OCI-LY7 (cell line): ENCODE measurements around the gene SELENOH. TPM values are rescaled to one million over a fixed set of nuclear protein-coding genes. Genes with fewer than 3 reads are reported as not detected.

Experiments
- BruUV-seq: library from RNA; stranded (reverse); fragments of 400-500 nt; replicated peaks from 2 replicates; lab custom pipeline; 2021; lab: Mats Ljungman, UMichigan
- CTCF ChIA-PET: fragments of 300-600 bp; sonication (Branson Sonifier 250); formaldehyde crosslinking; loops from one replicate; lab custom pipeline; 2022; ENCODE audit warnings: antibody characterized with exemption; ENCODE audit not compliant: unreplicated experiment; lab: Charles Lee
- POLR2A ChIA-PET: fragments of 300-600 bp; sonication (Branson Sonifier 250); formaldehyde crosslinking; loops from one replicate; lab custom pipeline; 2022; ENCODE audit warnings: antibody characterized with exemption; lab: Charles Lee
- DNase-seq: peaks from one replicate; pipeline ENCODE4 v3.0.0-alpha.2; 2015; ENCODE audit warnings: low spot score
- H2AFZ ChIP-seq: fragments of 200-600 bp; sonication (generic), shearing (Covaris generic); 2 replicates; pipeline ENCODE4 v1.6.1; 2014; ENCODE audit warnings: mild to moderate bottlenecking, antibody characterized with exemption, low read length, moderate library complexity
- H3K27ac ChIP-seq: fragments of 200-600 bp; sonication (generic); 2 replicates; pipeline ENCODE4 v1.5.1; 2014; ENCODE audit warnings: mixed run types, low read depth, mild to moderate bottlenecking, moderate library complexity, low read length, inconsistent platforms; ENCODE audit not compliant: poor library complexity, severe bottlenecking
- H3K36me3 ChIP-seq: fragments of 200-600 bp; sonication (generic); 2 replicates; pipeline ENCODE4 v1.6.1; 2014; ENCODE audit warnings: mild to moderate bottlenecking, antibody characterized with exemption, low read length, moderate library complexity, mixed read lengths; ENCODE audit not compliant: insufficient read depth
- H3K4me1 ChIP-seq: fragments of 200-600 bp; sonication (generic); 2 replicates; pipeline ENCODE4 v1.5.1; 2014; ENCODE audit warnings: mild to moderate bottlenecking, low read length; ENCODE audit not compliant: insufficient read depth, poor library complexity, severe bottlenecking
- H3K4me2 ChIP-seq: fragments of 200-600 bp; sonication (generic); 2 replicates; pipeline ENCODE4 v1.6.1; 2014; ENCODE audit warnings: mild to moderate bottlenecking, low read length
- H3K4me3 ChIP-seq: fragments of 200-600 bp; sonication (generic); 2 replicates; pipeline ENCODE4 v1.5.1; 2014; ENCODE audit warnings: mild to moderate bottlenecking, low read depth, low read length; ENCODE audit not compliant: poor library complexity, severe bottlenecking
- H3K79me2 ChIP-seq: fragments of 200-600 bp; sonication (generic); 2 replicates; pipeline ENCODE4 v1.6.1; 2016; ENCODE audit warnings: low read depth, mild to moderate bottlenecking, low read length, moderate library complexity, mixed read lengths; ENCODE audit not compliant: insufficient read depth
- H3K9me2 ChIP-seq: fragments of 200-600 bp; sonication (generic); 2 replicates; pipeline ENCODE4 v1.6.1; 2016; ENCODE audit warnings: mild to moderate bottlenecking, low read length, mixed read lengths; ENCODE audit not compliant: insufficient read depth
- H3K9me3 ChIP-seq: fragments of 200-600 bp; sonication (generic); 2 replicates; pipeline ENCODE4 v1.6.1; 2014; ENCODE audit warnings: mild to moderate bottlenecking, mixed run types, low read length, mixed read lengths
- H4K20me1 ChIP-seq: fragments of 200-600 bp; sonication (generic); 2 replicates; pipeline ENCODE4 v1.6.1; 2014; ENCODE audit warnings: mild to moderate bottlenecking, antibody characterized with exemption, low read length, moderate library complexity, mixed read lengths; ENCODE audit not compliant: insufficient read depth
- CTCF ChIP-seq: fragments of 200-600 bp; sonication (generic); conservative IDR thresholded peaks from 2 replicates; pipeline ENCODE4 v1.5.1; 2014; ENCODE audit warnings: mild to moderate bottlenecking, antibody characterized with exemption, low read length, moderate library complexity, mixed read lengths
- EZH2phosphoT487 ChIP-seq: fragments of 200-600 bp; sonication (generic); IDR thresholded peaks from 2 replicates; pipeline ENCODE4 v1.6.1; 2018; ENCODE audit warnings: low read depth, borderline replicate concordance, mild to moderate bottlenecking, mixed run types, antibody characterized with exemption, low read length, moderate library complexity, mixed read lengths
- intact Hi-C: fragments of 100-400 bp; cut with micrococcal nuclease; formaldehyde crosslinking; loops from one replicate; pipeline ENCODE4 v1.10.0; 2022; ENCODE audit not compliant: unreplicated experiment
- total RNA-seq, 2 experiments: library from RNA; depleted of rRNA in 1 of 2; stranded (reverse); fragments of >200 nt in 1 of 2; shearing (Covaris generic) in 1 of 2; gene quantifications; 2 replicates each; pipeline ENCODE4 v1.2.3, GENCODE V29; 2014 to 2022

The SELENOH gene
- total RNA-seq, 2 experiments from 2014 or later, result 169 to 181 TPM

GRCh38 chr11:57751676-57752253 is 10.5 kb downstream of the SELENOH start, which contains the start of gene BTBD18:
TSS of gene BTBD18 (minus strand) at chr11:57751819. CDS start at chr11:57751188, 631 bp downstream.
- POLR2A ChIA-PET, result interaction anchor here (0.7 to 1.2 kb wide), 2 partner anchors 49 to 115 kb away, joined by 3 to 4 read pairs; no protein-coding TSS in a partner anchor
- TF ChIP-seq CTCF (peak; percentile 72), EZH2phosphoT487 (no peak)
- DNase-seq, result peak; percentile 41
- Histone ChIP-seq H3K4me3 (no peak within 1 kb of the TSS), H3K36me3 (peaks cover 13% of the 10 kb centered on the region), H3K4me1 (no peaks in the 10 kb centered on the region), H2AFZ (no peak within 1 kb of the TSS), H3K9me3 (no peaks in the 10 kb centered on the region), H3K27ac (no peak within 1 kb of the TSS), H4K20me1 (no peaks in the 10 kb centered on the region), H3K4me2 (no peak within 1 kb of the TSS), H3K79me2 (no peaks in the 10 kb centered on the region), H3K9me2 (no peaks in the 10 kb centered on the region)
- no TSS peak for BruUV-seq
- intact Hi-C loops, result no loop called here
- CTCF ChIA-PET, result no interaction called here

GRCh38 chr11:57752954-57753353 is 11.7 kb downstream of the SELENOH start:
- Histone ChIP-seq H3K27ac (no peak overlapping the region), H3K79me2 (no peaks in the 10 kb centered on the region), H3K36me3 (peaks cover 9% of the 10 kb centered on the region), H3K4me3 (no peak overlapping the region), H2AFZ (no peak overlapping the region), H3K4me1 (no peaks in the 10 kb centered on the region), H3K4me2 (no peak overlapping the region), H4K20me1 (no peaks in the 10 kb centered on the region), H3K9me3 (no peaks in the 10 kb centered on the region), H3K9me2 (no peaks in the 10 kb centered on the region)
- no TSS peak for BruUV-seq
- intact Hi-C loops, result no loop called here
- ChIA-PET POLR2A (no interaction called here), CTCF (no interaction called here)
- no peak for TF ChIP-seq CTCF
- no peak for TF ChIP-seq EZH2phosphoT487
- no peak for DNase-seq

- H3K27ac ChIP-seq, result no peak overlapping the region
- intact Hi-C loops, result no loop called here
Observed at GRCh38 chr11:57758174-57758573, 16.9 kb downstream of the SELENOH start.

More at GRCh38 chr11:57758174-57758573, 16.9 kb downstream of the SELENOH start:
- Histone ChIP-seq H3K4me3 (no peak overlapping the region), H3K4me1 (no peaks in the 10 kb centered on the region), H3K36me3 (no peaks in the 10 kb centered on the region), H3K79me2 (no peaks in the 10 kb centered on the region), H3K4me2 (no peak overlapping the region), H3K9me3 (no peaks in the 10 kb centered on the region), H2AFZ (no peak overlapping the region), H3K9me2 (no peaks in the 10 kb centered on the region), H4K20me1 (no peaks in the 10 kb centered on the region)
- POLR2A ChIA-PET, result interaction anchor here (0.5 to 0.7 kb wide), 2 partner anchors 12 to 48 kb away, joined by 3 to 4 read pairs; no protein-coding TSS in a partner anchor
- BruUV-seq, result no TSS peak
- TF ChIP-seq CTCF (no peak), EZH2phosphoT487 (no peak)
- CTCF ChIA-PET, result no interaction called here
- no peak for DNase-seq
